ENCODE measurements around the gene CERS1.
"Not testable (repeated sequence)": the region's sequence is repeated elsewhere in the genome, so short reads cannot be mapped to it uniquely, and the experiment has no call there.

Gene CERS1

DNA sequence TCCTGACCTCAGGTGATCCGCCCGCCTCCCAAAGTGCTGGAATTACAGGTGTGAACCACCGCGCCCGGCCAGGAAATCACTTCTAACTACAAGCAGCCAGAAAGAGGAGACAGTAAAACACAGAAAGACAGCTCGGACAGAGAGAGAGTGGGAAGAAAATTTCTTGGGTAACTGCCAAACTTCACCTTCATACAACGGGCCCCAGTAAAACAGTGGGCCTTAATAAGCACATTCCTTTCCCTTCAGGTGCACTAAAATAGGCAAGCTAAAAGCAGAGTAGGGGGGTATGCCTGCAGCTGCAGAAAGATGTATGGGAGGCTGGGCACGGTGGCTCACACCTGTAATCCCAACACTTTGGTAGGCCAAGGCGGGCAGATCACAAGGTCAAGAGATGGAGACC is 21.6 kb upstream of the CERS1 start:
- not testable (repeated sequence) for DNase-seq

DNA sequence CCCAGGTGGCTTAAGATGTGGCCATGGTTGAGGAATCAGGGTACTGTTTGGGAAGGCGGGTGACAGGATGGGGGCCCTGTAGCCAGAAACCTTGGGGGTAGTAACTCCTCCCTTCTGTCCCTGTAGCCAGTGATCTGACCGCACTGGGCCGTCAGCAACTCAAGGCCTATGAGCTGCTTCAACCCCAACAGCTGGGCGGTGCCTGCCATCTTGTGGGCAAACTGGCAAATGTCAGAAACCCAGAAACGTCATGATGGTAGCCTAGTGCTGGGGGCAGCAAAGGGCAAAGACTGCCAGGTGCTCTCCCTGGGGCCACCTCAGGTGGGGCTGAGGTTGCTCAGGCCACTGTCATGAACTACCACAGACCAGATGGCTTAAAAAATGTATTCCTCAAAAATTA is 19.7 kb upstream of the CERS1 start:
- DNase-seq = peak; percentile 6

DNA sequence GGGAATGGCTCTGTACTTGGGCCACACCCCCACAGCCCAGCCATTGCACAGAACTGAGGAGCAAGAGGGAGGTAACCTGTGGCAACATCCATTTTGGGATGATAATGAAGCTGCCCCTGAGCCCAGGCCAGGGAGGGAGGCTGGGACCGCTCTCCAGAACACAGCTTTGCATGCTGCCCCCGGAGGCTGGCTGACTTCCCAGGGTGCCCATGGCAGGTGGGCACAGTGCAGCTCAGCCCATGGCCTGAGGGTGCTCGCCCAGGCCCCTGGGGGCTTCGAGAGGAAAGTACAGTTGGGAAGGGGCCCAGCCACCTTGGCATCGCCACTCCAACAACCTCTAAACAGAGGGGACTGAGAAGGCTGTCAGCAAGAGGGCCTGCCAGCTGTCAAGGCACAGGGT is 17.5 kb upstream of the CERS1 start:
- DNase-seq = no peak

DNA sequence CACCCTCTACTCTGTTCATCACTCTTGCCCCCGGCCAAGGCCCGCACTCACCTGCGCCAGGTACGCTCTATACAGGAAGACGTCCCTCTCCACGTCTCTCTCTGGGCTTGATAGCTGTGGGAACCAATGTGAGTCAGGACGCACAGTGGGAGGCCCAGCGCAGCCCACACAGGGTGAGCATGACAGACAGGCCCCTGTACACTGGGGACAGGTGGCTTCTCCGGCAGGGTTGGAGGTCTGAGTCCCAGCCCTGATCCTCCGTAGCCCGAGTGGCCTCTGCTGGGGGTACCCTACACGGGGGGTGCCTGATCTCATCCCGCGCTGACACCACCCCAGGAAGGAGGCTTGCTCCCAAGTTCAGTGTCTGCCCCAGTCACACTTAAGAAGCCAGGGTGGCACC is 17.0 kb upstream of the CERS1 start:
- DNase-seq = no peak

DNA sequence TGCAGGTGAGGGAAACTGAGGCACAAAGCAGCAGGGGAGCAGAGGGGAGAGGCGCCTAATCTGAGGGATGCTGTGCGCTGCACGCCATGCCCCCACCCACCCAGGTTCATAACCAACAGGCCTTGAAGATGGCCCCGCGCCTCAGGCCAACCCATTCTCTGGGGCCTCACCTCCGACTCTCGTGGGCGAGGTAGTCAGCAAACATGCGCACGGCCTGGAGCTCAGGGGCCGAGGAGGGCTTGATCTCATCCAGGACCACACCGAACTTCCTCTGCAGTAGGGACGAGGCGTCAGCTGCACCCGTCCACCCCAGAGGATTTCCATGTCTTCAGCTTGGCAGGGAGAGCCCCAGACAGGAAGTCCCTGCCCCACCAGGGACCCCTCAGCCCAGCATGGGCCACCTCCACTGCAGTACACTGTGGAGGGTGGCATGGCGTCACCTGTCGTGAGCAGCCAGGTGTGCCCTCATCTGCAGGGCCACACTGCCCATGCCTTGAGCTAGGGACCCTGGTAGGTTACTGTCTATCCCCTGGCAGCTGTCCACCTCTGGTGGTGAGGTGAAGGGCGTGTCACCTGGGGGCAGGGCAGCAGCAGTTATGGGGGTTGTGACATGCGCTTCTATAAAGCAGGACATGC is 15.0 kb upstream of the CERS1 start:
- no peak for DNase-seq

DNA sequence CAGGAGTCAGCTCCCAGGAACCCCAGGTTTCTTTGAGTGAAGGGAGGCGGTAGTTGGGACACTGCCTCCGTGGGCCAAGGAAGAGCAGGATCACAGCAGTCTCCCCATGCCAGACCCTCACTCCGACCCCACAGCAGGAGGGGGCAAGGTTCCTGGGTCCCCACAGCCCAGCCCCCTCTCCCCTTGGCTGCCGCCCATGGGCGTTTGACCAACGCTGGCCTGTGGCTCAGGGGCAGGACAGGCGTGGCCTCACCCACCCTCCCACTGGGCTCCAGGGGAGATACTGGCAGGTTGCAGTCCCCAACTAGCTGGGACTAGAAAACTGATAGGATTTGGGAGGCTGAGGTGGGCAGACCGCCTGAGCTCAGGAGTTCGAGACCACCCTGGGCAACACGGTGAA is 14.1 kb upstream of the CERS1 start:
- no peak for DNase-seq

DNA sequence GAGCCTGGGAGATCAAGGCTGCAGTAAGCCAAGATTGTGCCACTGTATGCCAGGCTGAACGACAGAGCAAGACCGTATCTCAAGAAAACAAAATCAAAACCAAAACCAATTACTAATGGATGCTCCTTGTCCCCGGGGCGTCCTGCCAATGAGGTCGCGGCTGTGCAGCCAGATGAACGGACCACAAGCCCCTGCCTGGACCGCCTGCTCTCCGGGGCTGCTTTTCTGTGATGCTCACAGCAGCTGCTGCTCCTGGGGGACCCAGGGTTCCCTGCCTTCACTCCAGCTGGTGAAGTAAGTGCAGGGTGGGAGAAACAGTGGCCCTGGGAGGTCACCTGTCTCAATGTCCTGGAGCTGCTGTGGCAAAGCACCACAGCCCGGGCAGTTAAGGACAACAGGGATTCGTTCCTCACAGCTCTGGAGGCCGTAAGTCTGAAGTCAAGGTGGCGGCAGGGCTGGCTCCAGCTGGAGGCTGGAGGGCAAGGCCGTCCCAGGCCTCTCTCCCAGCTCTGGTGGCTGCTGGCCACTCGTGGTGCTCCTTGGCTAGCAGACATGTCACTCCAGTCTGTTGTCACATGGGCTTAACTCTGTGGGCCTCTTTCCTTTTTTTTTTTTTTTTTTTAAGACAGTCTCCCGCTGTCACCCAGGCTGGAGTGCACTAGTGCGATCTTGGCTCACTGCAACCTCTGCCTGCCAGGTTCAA is 13.1 kb upstream of the CERS1 start:
- DNase-seq = no peak

DNA sequence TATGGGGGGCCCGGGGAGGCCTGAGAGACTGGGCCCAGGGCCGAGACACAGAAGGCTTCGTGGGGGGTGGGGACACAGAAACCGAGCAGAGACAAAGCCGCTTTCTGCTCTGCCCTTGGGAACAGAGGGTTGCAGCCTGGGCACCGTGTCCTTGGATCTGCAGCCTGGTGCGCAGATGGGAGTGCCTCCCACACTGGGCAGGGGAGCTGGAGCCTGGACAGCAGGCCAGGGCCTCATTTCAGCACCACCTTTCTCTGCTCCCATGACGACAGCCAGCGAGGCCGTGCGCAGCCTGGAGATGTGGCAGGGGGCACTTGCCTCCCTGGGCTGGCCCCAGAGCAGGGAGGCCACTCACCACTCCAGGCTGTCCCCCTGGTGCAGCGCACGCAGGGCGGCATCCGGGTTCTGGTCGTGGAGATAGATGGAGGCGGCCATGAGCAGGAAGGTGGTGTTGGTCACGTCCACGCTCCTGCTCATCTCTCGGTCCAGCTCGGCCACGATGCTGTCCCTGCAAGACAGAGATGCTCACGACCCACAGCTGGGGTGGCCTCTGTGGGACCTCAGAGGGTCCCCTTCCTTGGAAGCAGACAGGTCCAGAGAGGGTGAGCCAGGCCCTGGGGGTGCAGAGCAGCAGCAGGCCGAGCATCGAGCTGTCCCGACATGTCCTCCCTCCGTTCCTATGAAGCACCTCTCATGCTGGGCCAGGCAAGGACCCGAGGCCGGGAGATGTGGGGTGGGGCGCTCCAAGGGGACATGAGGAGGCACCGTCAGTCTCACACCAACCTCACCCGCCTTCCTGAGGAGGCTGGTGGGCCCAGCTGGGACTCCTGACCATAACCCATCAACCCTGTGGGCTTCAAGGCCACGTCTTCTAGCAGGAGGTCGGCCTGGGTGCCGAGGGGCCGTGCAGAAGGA is 10.9 kb upstream of the CERS1 start:
- no peak for DNase-seq

DNA sequence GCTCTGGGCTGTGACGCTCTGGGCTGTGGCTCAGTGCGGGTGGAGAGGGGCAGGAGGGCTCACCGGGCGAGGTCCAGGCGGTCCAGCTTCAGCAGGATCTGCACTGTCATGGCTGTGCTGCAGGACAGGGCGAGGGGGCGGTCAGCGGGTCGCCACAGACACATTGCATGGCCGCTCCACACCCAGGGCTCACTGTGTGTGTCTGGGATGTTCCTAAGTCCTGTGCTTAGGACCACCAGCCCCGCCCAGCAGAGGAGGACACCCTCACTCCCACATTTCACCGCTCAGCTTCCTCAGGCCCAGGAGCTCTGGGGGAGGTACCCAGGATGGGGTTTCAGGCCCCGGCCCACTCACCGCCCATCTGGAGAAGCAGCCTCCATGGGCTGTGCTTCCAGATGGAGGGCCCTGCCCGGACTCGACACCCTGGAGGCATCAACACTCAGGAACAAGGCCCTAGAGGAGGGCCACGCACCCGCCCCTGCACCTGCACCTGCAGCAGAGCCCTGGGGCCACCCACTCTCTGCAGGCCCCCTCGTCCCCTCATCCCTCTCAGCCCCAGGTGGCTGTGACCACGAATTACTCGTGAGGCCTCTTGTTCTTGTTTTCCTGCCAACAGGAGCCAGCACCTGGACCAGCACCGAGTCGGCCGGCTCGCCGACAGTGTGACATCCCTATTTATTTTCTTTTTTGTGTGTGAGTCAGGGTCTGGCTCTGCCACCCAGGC is 9.7 kb upstream of the CERS1 start:
- DNase-seq = no peak

DNA sequence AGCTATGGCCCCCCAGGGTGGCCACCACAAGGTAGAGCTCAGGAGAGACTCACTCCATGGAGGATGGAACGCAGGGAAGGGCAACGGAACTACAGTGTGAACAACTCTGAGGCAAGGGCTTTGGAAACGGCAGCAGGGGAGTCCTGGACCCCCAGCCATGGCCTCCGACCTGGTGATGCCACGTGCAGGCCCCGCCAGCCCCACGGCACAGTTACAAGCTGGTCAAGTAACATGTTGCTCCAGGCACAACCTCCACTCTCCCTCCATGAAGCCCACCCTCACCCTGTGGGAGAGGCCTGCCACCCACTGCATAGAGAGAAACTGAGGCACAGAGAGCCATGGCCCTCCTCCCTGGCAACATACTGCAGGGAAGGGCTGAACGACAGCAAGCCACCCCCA is 9.1 kb upstream of the CERS1 start:
- DNase-seq = no peak

DNA sequence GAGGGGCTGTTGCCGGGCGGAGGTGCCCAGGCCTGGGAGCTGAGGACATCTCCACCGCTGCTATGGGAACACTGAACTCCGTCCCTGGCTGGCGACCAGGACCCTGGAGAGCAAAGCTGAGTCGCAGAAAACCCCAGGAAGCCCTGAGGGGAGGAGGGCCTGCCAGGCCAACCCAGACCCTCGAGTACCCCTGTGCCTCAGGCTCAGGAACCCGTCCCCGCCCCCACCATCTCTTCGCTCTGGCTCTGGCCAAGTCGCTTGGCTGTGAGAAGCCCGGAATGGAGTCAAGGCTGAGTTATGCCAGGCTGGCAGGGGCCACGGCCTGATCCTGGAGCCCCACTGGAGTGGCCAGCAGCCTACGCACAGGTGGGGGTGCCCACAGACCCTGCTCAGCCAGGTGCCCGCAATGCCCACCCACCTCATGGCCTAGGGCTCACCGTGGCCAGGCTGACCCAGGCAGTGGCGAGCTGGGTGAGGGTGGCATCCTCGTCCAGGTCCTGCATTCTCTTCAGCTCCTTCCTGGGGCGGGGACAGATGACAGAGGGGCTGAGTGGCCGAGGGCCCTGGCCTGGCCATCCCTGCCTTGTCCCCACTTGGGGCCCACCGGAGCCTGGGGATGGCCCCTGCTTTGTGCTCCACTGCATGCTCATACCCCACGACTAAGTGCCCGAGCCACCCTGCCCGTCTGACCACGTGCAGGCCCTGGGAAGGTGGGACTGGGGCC is 8.5 kb upstream of the CERS1 start:
- no peak for DNase-seq

DNA sequence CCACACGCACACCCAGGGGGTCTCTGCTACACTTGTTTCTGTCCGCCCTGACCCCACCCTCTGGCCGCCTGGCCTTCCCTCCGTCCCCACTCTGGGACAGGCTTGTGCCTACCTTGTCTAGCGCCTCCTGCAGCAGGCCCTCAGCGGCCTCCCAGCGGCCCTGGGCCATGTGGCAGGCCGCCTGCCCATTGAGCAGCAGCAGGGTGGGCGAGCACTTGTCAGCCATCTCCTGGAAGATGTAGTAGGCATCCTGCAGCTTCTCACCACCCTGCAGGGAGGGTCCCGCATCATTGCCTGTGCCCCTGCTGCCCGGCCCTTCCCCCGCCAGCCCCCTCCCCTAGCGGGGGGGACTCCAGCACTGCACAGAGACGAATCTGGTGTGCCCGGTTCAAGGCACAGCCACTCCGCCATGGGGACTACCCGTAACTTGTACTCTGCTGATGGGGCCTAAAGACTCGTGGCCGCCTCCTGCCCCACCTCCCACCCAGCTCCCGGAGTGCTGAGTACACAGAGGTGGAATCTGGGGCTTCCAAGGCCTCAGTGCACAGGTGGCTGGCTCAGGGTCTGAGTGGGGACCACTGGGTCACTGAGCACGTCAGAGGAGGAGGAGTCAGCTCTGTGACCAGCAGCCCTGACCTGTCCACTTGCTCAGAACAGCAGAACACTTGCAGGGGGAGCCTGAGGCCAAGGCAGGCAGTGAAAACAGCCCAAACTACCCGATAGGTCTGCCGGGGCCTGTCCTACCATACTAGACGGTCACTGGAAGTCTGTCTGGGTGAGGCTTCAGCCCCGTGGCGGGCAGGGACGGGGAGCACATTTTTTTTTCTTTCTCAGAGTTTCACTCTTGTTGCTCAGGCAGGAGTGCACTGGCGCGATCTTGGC is 7.4 kb upstream of the CERS1 start:
- no peak for DNase-seq

DNA sequence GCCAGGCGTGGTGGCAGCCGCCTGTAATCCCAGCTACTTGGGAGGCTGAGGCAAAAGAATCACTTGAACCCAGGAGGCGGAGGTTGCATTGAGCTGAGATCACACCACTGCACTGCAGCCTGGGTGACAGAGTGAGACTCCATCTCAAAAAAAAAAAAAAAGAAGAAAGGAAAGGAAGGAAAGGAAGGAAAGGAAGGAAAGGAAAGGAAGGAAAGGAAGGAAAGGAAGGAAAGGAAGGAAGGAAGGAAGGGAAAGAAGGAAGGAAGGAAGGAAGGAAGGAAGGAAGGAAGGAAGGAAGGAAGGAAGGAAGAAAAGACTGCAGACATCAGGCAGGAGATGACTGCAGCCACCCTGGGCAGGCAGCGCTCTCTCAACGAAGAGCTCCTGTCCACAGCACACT is 6.6 kb upstream of the CERS1 start:
- DNase-seq = not testable (repeated sequence)

DNA sequence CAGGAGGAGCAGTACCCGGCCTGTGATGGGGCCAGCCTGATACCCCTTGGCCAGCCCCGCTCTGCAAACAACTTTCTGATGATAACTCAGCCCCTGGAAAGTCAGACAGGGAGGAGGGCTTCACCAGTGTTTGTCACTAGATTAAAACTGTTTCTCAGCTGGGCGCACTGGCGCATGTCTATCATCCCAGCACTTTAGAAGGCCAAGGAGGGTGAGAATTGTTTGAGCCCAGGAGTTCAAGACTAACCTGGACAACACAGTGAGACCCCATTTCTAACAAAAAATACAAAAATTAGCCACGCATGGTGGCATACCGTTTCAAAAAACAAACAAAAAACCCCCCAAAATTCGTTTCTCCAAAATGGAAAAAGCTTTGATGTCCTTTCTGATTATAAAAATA is 5.5 kb upstream of the CERS1 start:
- no peak for DNase-seq

DNA sequence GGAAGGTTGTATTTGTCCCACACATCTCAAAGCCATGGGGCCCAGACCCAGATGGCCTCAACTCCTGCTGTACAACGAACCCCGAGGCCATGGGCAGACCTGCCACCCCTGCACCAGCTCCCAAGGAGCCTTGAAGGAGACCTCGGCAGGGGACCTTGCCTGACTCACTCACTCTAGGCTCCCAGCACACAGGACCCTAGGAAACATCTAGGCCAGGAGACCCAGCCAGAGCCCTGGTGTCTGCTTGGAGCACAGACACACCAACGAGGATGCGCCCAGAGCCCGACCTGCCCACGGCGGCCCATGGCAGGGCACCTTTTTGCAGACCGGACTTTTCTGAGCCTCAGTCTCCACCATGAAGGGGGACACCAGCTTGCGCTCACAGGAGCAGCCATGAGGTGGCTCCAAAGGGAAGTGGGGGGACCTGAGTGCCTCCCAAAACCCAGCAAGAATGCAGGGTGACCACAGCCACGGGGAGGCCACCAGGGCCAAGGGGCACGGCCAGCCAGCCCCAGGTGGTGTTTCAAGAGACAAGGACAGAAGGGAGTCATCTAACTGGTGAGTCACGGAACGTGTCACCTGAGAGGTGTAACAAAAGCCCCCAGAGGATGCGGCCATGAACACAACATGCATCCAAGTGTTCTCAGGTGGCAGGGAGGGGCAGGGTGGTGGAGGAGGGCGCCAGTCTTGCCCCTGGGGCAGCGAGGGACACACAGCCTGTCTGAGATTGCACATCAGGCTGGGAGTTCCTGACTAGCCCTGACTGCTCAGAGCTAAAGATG is 4.9 kb upstream of the CERS1 start:
- no peak for DNase-seq

DNA sequence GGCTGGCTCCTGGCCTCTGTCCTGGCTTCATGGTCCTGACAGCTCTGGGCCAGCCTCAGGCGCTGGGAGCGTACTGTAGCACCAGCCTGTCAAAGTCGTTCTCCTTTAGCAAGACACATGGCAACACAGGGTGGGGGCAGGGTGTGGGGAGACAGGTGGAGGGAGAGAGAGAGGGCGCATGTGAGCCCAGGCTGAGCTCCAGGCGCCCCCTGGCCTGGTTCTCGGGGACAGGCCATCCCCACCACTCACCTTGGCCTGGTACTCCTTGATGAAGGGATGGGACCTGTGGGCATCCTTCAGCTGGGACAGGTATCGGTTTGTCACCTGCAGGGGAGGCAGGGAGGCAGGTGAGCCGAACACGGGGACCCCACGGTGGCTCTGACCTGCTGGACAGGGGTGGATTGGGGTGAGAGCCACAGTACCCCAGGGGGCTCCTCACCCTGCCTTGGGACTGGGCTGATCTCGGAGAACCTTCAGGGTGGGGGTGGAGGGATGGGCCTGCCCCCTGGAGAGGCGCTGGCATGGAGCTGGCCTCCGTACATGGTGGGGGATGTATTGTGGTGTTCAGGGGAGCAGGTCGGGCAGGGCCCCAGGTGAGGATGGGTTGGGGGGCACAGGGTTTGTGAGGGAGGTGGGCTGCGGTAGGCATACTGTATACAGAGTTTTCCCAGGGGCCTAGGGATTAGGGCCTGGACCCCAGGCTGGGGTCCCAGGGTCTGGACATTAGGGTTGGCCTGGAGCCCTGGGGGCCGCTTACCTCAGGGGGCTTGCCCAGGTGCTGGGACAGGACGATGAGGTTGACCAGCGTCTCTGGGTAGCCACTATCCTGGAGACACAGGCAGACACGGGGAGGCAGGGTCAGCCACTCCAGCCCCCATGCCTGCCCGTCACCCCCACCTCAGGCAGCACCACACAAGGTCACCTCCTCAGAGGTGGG is 3.9 kb upstream of the CERS1 start:
- DNase-seq = no peak

DNA sequence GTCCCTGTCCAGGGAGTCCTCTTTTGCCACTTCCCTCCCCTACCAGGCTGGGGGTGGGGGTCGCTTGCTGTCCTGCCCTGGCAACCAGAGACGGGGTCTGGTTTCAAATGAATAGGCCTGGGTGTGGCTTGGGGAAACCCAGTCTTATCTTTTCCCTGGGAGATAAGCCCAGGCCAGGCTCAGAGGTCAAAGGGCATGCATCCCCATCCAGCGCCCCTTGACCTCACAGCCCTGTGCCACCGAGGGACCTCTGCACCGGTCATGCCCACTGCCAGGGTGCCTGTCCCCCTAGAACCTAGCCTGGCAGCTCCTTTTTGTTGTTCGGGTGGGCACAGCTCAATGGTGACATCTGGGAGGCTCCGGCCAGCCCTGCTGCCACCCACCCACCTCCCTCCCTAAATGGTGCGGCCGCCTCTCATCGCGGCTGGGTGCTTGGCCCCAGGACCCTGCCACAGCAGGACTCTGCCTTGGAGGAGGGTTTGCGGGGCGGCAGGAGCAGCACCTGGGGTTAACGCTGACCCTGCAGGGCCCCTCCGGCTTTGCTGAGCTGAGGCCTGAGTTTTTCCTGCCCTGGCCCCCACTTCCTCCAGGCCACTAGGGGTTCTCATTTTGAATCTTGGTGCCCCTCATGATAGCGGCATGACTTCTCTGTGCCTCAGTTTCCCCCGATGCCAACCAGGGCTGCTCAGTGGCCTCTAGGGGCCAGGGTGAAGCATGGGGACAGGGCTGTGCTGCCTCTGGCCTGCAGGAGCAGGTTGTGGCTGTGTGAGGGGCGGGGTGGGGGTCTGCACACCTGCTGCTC is 2.9 kb upstream of the CERS1 start:
- DNase-seq = no peak

DNA sequence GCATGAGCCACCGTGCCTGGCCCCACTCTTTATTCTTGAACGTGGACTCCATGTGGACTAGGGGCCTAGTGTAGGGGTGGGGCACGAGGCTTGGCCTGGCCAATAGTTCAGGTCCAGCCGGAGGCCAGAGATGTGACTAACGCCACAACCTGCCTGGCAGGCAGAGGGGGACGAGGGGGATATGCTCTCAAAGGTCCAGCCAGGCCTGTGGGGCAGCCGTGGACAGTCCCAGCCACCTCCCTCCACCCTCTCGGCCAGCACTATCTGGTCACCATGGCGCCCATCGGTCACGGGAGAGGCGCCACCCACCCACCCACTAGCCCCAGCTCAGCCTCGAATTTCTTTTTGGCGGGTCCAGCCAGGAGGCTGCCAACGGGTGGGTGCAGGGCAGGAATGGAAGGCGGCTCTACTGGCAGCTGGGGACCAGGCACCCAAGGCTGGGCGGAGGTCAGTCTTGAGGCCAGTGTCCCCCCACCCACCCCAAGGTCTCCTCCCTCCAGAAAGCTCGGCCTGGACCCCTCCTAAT is 2.2 kb upstream of the CERS1 start:
- DNase-seq = no peak

All from NCI-H1092 treated with DMSO at 0.1 percent for 48 hours (cell line).